ENCODE results near the gene TBC1D2B. TPM values are rescaled to one million over a fixed set of nuclear protein-coding genes. Genes with fewer than 3 reads are reported as not detected.

TBC1D2B gene
- polyA plus RNA-seq, 4 donors = 7.6 to 44.4 (median 11.9) TPM

DNA sequence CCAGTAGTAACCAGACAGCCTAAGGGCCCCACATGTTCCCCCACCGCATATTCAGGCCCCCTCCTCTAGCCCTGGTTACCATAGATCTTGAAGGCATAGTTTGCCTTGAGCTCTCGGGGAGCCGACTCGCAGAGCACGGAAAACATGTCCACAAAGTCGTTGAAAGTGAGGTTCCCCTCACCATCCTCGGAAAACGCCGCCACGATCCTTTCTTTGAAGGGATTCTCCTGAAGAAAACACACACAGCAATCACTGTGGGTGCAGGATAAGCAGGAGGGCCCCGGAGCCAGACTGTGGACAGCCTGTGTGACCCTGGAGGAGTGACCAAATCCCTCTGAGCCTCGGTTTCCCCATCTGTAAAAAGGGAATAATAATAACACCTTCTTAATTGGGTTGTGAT lies 31.6 kb upstream of the TBC1D2B start:
- Histone ChIP-seq H3K36me3 (ENCODE audit: control insufficient read depth in 3 of 3, insufficient read depth in 2 of 3, low read depth in 1 of 3, low read length in 3 of 3) (peaks cover 0 to 71% (median 0%) of the 10 kb centered on the region in 3 donors), H3K4me3 (ENCODE audit: low read depth in 1 of 3, low read length in 3 of 3) (no peak overlapping the region), H3K4me1 (ENCODE audit: control insufficient read depth in 3 of 3, insufficient read depth in 2 of 3, low read depth in 1 of 3, low read length in 2 of 3) (peaks cover 0 to 31% (median 2%) of the 10 kb centered on the region in 3 donors), H3K9me3 (ENCODE audit: control insufficient read depth in 2 of 2, insufficient read depth in 1 of 2, low read depth in 1 of 2, low read length in 1 of 2) (no peaks in the 10 kb centered on the region), H3K27ac (ENCODE audit: low read depth in 1 of 3, low read length in 2 of 3) (no peak overlapping the region), H3K27me3 (ENCODE audit: control insufficient read depth in 3 of 3, insufficient read depth in 3 of 3, low read length in 3 of 3) (no peaks in the 10 kb centered on the region)
- FAIRE-seq = no peak
- no peak for DNase-seq
- WGBS, 3 donors = 91 to 93% (median 93%) methylated on average over 12 of the region's 12 CpGs

- FAIRE-seq (no peak), DNase-seq (peak; percentile 87 to 88)
- Histone ChIP-seq H3K27ac (ENCODE audit: low read depth in 1 of 3, low read length in 2 of 3) (no peak overlapping the region), H3K9me3 (ENCODE audit: control insufficient read depth in 2 of 2, insufficient read depth in 1 of 2, low read depth in 1 of 2, low read length in 1 of 2) (no peaks in the 10 kb centered on the region), H3K4me1 (ENCODE audit: control insufficient read depth in 3 of 3, insufficient read depth in 2 of 3, low read depth in 1 of 3, low read length in 2 of 3) (peaks cover 0 to 35% (median 2%) of the 10 kb centered on the region in 3 donors), H3K4me3 (ENCODE audit: low read depth in 1 of 3, low read length in 3 of 3) (no peak overlapping the region), H3K36me3 (ENCODE audit: control insufficient read depth in 3 of 3, insufficient read depth in 2 of 3, low read depth in 1 of 3, low read length in 3 of 3) (peaks cover 0 to 77% (median 0%) of the 10 kb centered on the region in 3 donors), H3K27me3 (ENCODE audit: control insufficient read depth in 3 of 3, insufficient read depth in 3 of 3, low read length in 3 of 3) (no peaks in the 10 kb centered on the region)
- 30 to 42% (median 36%) methylated on average over 11 of the region's 11 CpGs for WGBS, 3 donors
These were observed 31.0 kb upstream of the TBC1D2B start for GRCh38 chr15:78108300-78109084.

DNA sequence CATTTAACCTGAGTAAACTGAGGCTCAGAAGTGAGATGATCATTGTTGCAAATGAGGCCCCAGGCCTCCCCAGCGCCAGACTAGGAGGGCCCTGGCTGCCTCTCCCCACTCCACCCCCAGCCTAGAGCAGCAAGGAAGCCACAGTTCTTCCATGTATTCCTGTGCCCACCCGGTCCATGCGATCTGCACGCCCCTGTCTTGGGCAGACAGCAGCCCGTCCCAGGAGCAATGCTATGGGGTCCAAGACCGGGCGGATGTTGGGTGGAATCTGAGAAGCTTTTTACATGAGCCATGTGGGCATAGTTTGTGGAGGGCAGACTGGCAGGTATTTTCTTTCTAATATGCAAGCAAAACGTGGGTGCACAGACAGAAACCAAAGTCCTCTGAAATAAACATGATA lies 30.0 kb upstream of the TBC1D2B start:
- Histone ChIP-seq H3K27ac (ENCODE audit: low read depth in 1 of 3, low read length in 2 of 3) (no peak overlapping the region), H3K4me3 (ENCODE audit: low read depth in 1 of 3, low read length in 3 of 3) (no peak overlapping the region), H3K9me3 (ENCODE audit: control insufficient read depth in 2 of 2, insufficient read depth in 1 of 2, low read depth in 1 of 2, low read length in 1 of 2) (no peaks in the 10 kb centered on the region), H3K36me3 (ENCODE audit: control insufficient read depth in 3 of 3, insufficient read depth in 2 of 3, low read depth in 1 of 3, low read length in 3 of 3) (peaks cover 0 to 85% (median 0%) of the 10 kb centered on the region in 3 donors), H3K4me1 (ENCODE audit: control insufficient read depth in 3 of 3, insufficient read depth in 2 of 3, low read depth in 1 of 3, low read length in 2 of 3) (peaks cover 0 to 31% (median 5%) of the 10 kb centered on the region in 3 donors), H3K27me3 (ENCODE audit: control insufficient read depth in 3 of 3, insufficient read depth in 3 of 3, low read length in 3 of 3) (no peaks in the 10 kb centered on the region)
- DNase-seq = no peak
- 84 to 92% (median 90%) methylated on average over 8 of the region's 8 CpGs for WGBS, 3 donors
- no peak for FAIRE-seq

DNA sequence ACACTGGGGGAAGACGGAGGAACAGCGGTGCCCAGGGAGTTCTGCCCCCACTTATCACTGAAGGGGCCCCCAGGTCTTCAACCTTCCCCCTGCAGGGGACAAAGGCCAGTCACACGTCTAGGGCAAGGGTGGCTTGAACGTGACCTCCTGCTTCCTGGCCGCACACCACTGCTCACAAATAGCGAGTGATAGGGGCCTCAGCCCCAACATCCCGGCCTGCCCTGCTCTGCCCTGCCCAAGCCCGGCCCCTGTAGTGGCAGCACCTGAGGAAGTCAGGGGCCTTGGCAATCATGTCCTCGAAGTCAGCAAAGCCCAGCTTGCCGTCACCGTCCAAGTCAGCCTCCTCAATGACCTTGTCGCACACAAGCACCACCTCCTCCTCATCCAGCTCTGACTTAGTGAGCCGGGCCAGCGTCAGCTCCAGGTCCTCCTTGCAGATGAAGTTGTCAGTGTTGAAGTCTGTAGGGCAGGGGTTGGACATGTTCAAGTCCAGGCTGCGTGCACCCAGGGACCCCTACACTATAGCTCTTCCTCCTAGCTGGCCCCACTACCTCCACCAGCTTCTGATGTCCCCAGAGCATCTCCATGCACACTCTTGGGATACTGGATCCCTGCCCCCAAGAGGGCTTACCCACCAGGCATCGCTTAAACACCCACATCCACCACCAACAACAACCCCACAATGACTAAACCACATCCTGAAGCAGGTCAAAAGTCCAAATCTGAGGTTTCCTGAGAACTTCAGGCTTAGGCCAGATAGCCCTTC lies 28.1 kb upstream of the TBC1D2B start:
- H3K27ac ChIP-seq (ENCODE audit: low read depth in 1 of 3, low read length in 2 of 3) = peak overlapping the region in 1 of 3 donors; percentile 76

DNA sequence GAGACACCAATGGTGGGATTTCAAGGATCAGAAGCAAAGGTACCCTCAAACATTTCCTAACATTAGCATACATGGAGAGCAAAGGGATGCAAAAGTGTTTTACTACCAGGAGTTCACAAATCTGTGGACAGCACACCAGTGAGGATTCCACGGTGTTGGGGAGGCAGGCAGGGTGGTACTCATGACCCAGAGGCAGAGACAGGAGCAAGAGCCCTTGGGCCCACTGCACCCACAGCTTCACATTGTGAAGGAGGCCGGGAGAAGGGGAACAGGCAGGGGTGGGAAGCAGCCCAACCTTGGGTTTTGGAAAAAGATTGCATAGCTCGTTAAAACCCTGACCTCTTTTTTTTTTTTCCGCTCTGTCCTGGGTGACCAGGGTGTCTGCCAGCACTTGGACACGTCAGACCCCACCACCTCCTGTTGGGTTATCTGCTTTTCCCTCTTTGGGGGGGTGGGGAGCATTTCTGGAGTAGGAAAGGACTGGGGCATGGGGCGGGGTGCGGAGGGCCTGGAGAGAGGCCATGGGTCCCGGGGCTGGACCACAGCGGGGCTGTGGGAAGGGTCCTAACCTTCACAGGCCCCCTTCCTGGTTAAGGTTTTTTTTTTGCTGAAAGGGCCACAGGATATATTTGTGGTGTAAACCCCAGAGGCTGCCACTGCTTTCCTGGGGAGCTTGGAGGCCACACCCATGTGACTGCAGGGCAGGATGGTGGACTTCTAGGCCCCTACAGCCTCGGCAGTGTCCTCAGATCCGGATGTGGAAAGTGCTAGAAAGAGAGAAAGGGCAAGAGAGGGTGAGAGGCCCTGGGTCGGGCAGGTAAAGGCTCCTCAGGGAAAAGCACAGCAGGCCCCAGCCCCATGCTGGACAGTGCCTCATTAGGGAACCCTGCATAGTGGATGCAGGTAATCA lies 27.3 kb upstream of the TBC1D2B start:
- Histone ChIP-seq H3K4me3 (ENCODE audit: low read depth in 1 of 3, low read length in 3 of 3) (no peak overlapping the region), H3K36me3 (ENCODE audit: control insufficient read depth in 3 of 3, insufficient read depth in 2 of 3, low read depth in 1 of 3, low read length in 3 of 3) (peaks cover 0 to 89% (median 0%) of the 10 kb centered on the region in 3 donors), H3K27ac (ENCODE audit: low read depth in 1 of 3, low read length in 2 of 3) (peak overlapping the region in 1 of 3 donors; percentile 14), H3K4me1 (ENCODE audit: control insufficient read depth in 3 of 3, insufficient read depth in 2 of 3, low read depth in 1 of 3, low read length in 2 of 3) (peaks cover 0 to 31% (median 5%) of the 10 kb centered on the region in 3 donors), H3K9me3 (ENCODE audit: control insufficient read depth in 2 of 2, insufficient read depth in 1 of 2, low read depth in 1 of 2, low read length in 1 of 2) (no peaks in the 10 kb centered on the region), H3K27me3 (ENCODE audit: control insufficient read depth in 3 of 3, insufficient read depth in 3 of 3, low read length in 3 of 3) (no peaks in the 10 kb centered on the region)
- FAIRE-seq = no peak
- DNase-seq = peak in 1 of 2 donors; percentile 29
- WGBS, 3 donors = 78 to 81% (median 80%) methylated on average over 12 of the region's 12 CpGs

More for the DNA sequence above, 28.1 kb upstream of the TBC1D2B start:
- DNase-seq = peak in 1 of 2 donors; percentile 72
- 80 to 88% (median 85%) methylated on average over 15 to 16 of the region's 16 CpGs for WGBS, 3 donors
- H3K36me3 ChIP-seq (ENCODE audit: control insufficient read depth in 3 of 3, insufficient read depth in 2 of 3, low read depth in 1 of 3, low read length in 3 of 3) = peaks cover 0 to 91% (median 0%) of the 10 kb centered on the region in 3 donors
- no peaks in the 10 kb centered on the region for H3K9me3 ChIP-seq (ENCODE audit: control insufficient read depth in 2 of 2, insufficient read depth in 1 of 2, low read depth in 1 of 2, low read length in 1 of 2)
- no peak overlapping the region for H3K4me3 ChIP-seq (ENCODE audit: low read depth in 1 of 3, low read length in 3 of 3)
- no peak for FAIRE-seq
- H3K4me1 ChIP-seq (ENCODE audit: control insufficient read depth in 3 of 3, insufficient read depth in 2 of 3, low read depth in 1 of 3, low read length in 2 of 3) = peaks cover 0 to 31% (median 5%) of the 10 kb centered on the region in 3 donors
- H3K27me3 ChIP-seq (ENCODE audit: control insufficient read depth in 3 of 3, insufficient read depth in 3 of 3, low read length in 3 of 3) = no peaks in the 10 kb centered on the region

DNA sequence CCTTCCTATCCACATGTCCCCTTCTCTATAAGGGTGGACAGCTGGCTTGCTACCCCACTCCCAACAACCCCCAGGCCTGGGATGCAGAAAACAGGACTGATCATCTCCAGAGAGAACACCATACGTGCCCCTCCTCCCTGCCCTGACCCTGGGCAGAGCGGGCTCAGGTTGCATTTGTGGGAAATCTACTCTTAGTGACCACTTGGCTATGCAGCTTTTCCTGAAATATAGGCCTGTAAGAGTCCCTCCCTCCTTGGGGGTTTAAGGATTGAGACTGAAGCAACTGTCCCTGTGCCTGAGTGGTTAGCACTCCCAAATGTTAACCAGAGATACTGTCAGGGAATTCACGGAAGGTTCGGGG lies 26.6 kb upstream of the TBC1D2B start:
- FAIRE-seq (no peak), DNase-seq (no peak)
- Histone ChIP-seq H3K4me3 (ENCODE audit: low read depth in 1 of 3, low read length in 3 of 3) (no peak overlapping the region), H3K27ac (ENCODE audit: low read depth in 1 of 3, low read length in 2 of 3) (peak overlapping the region in 2 of 3 donors; percentile 6 to 8), H3K27me3 (ENCODE audit: control insufficient read depth in 3 of 3, insufficient read depth in 3 of 3, low read length in 3 of 3) (no peaks in the 10 kb centered on the region), H3K36me3 (ENCODE audit: control insufficient read depth in 3 of 3, insufficient read depth in 2 of 3, low read depth in 1 of 3, low read length in 3 of 3) (peaks cover 0 to 83% (median 0%) of the 10 kb centered on the region in 3 donors), H3K9me3 (ENCODE audit: control insufficient read depth in 2 of 2, insufficient read depth in 1 of 2, low read depth in 1 of 2, low read length in 1 of 2) (no peaks in the 10 kb centered on the region), H3K4me1 (ENCODE audit: control insufficient read depth in 3 of 3, insufficient read depth in 2 of 3, low read depth in 1 of 3, low read length in 2 of 3) (peaks cover 0 to 31% (median 5%) of the 10 kb centered on the region in 3 donors)
- WGBS, 3 donors = 83 to 95% (median 87%) methylated on average over 4 of the region's 4 CpGs

GRCh38 chr15:78103406-78104118 lies 26.1 kb upstream of the TBC1D2B start:
- H3K27me3 ChIP-seq (ENCODE audit: control insufficient read depth in 3 of 3, insufficient read depth in 3 of 3, low read length in 3 of 3) = no peaks in the 10 kb centered on the region
- H3K4me3 ChIP-seq (ENCODE audit: low read depth in 1 of 3, low read length in 3 of 3) = no peak overlapping the region
- peaks cover 0 to 31% (median 5%) of the 10 kb centered on the region in 3 donors for H3K4me1 ChIP-seq (ENCODE audit: control insufficient read depth in 3 of 3, insufficient read depth in 2 of 3, low read depth in 1 of 3, low read length in 2 of 3)
- peaks cover 0 to 78% (median 0%) of the 10 kb centered on the region in 3 donors for H3K36me3 ChIP-seq (ENCODE audit: control insufficient read depth in 3 of 3, insufficient read depth in 2 of 3, low read depth in 1 of 3, low read length in 3 of 3)
- no peak for FAIRE-seq
- DNase-seq = peak in 1 of 2 donors; percentile 63
- H3K27ac ChIP-seq (ENCODE audit: low read depth in 1 of 3, low read length in 2 of 3) = peak overlapping the region in 2 of 3 donors; percentile 24 to 78
- no peaks in the 10 kb centered on the region for H3K9me3 ChIP-seq (ENCODE audit: control insufficient read depth in 2 of 2, insufficient read depth in 1 of 2, low read depth in 1 of 2, low read length in 1 of 2)
- 68 to 86% (median 77%) methylated on average over 12 of the region's 12 CpGs for WGBS, 3 donors

All from small intestine (tissue), 7 donors.